IPS DF 6.9 (cell line): ENCODE data around the gene SPEF1.

Experiments
- DNase-seq: peaks from one replicate; pipeline ENCODE4 v3.0.0-alpha.2; 2013; ENCODE audit warnings: low read depth, low spot score
- H3K27ac ChIP-seq: one replicate; pipeline ENCODE4 v1.5.1; 2013; ENCODE audit warnings: low read length, control low read depth
- H3K27me3 ChIP-seq: 2 replicates; pipeline ENCODE4 v1.6.1; 2013; ENCODE audit warnings: mild to moderate bottlenecking, low read length; ENCODE audit not compliant: control insufficient read depth, insufficient read depth
- H3K36me3 ChIP-seq: 2 replicates; pipeline ENCODE4 v1.6.1; 2013; ENCODE audit warnings: low read length; ENCODE audit not compliant: control insufficient read depth, insufficient read depth
- H3K4me1 ChIP-seq: 2 replicates; pipeline ENCODE4 v1.6.1; 2013; ENCODE audit warnings: low read length; ENCODE audit not compliant: control insufficient read depth, insufficient read depth
- H3K4me3 ChIP-seq: 2 replicates; pipeline ENCODE4 v1.5.1; 2013; ENCODE audit warnings: mild to moderate bottlenecking, low read length
- H3K9me3 ChIP-seq: 2 replicates; pipeline ENCODE4 v1.6.1; 2013; ENCODE audit warnings: low read length, inconsistent platforms; ENCODE audit not compliant: control insufficient read depth, insufficient read depth
- WGBS: extraction: QIAGEN DNeasy Blood & Tissue Kit; methylation state at CpG from one replicate; pipeline ENCODE4 v1.1.7; 2013; ENCODE audit warnings: mixed read lengths, missing lambda C conversion rate; ENCODE audit not compliant: insufficient read length, insufficient coverage; 5-methylcytosine and 5-hydroxymethylcytosine counted together

SPEF1 gene

GRCh38 chr20:3777716-3778629 lies 3.3 kb downstream of the SPEF1 start:
- H3K4me3 ChIP-seq, result peak overlapping the region; percentile 63; the same call in 1 of the 2 replicates
- H3K27me3 ChIP-seq, result no peaks in the 10 kb centered on the region; the same call in 1 of the 2 replicates
- no peaks in the 10 kb centered on the region for H3K36me3 ChIP-seq
- no CpG with 5 or more reads among the region's 70 CpGs for whole genome bisulfite sequencing
- peaks cover 3% of the 10 kb centered on the region; the same call in 1 of the 2 replicates for H3K4me1 ChIP-seq
- H3K9me3 ChIP-seq, result no peaks in the 10 kb centered on the region
- no peak for DNase-seq
- H3K27ac ChIP-seq, result no peak overlapping the region

- no CpG with 5 or more reads among the region's 16 CpGs for WGBS
- H3K4me1 ChIP-seq, result peaks cover 3% of the 10 kb centered on the region; the same call in 1 of the 2 replicates
These were observed 3.9 kb downstream of the SPEF1 start for GRCh38 chr20:3777381-3777715.

GRCh38 chr20:3775457-3776108 lies 5.7 kb downstream of the SPEF1 start:
- Histone ChIP-seq H3K27me3 (no peaks in the 10 kb centered on the region; the same call in 1 of the 2 replicates), H3K27ac (no peak overlapping the region), H3K9me3 (no peaks in the 10 kb centered on the region), H3K36me3 (no peaks in the 10 kb centered on the region), H3K4me3 (no peak overlapping the region), H3K4me1 (peaks cover 3% of the 10 kb centered on the region; the same call in 1 of the 2 replicates)
- WGBS, result no CpG with 5 or more reads among the region's 4 CpGs
- no peak for DNase-seq

More at GRCh38 chr20:3777381-3777715, 3.9 kb downstream of the SPEF1 start:
- no peak for DNase-seq
- Histone ChIP-seq H3K36me3 (no peaks in the 10 kb centered on the region), H3K27ac (no peak overlapping the region), H3K27me3 (no peaks in the 10 kb centered on the region; the same call in 1 of the 2 replicates), H3K9me3 (no peaks in the 10 kb centered on the region), H3K4me3 (peak overlapping the region; percentile 63; the same call in 1 of the 2 replicates)

- no peak for DNase-seq
- Histone ChIP-seq H3K4me3 (no peak overlapping the region), H3K27ac (no peak overlapping the region), H3K4me1 (peaks cover 2% of the 10 kb centered on the region; the same call in 1 of the 2 replicates), H3K36me3 (no peaks in the 10 kb centered on the region), H3K27me3 (no peaks in the 10 kb centered on the region), H3K9me3 (no peaks in the 10 kb centered on the region)
- no CpG with 5 or more reads among the region's 7 CpGs for WGBS
These were observed 9.6 kb downstream of the SPEF1 start for GRCh38 chr20:3771552-3772058.

- no CpG with 5 or more reads among the region's 51 CpGs for WGBS
- Histone ChIP-seq H3K4me3 (peak overlapping the region; percentile 86; the same call in 1 of the 2 replicates), H3K4me1 (peaks cover 2% of the 10 kb centered on the region; the same call in 1 of the 2 replicates), H3K27ac (no peak overlapping the region), H3K9me3 (no peaks in the 10 kb centered on the region), H3K36me3 (no peaks in the 10 kb centered on the region), H3K27me3 (no peaks in the 10 kb centered on the region)
- no peak for DNase-seq
These were observed 12.7 kb downstream of the SPEF1 start for GRCh38 chr20:3768342-3769130.

GRCh38 chr20:3767427-3768341 lies 13.6 kb downstream of the SPEF1 start, which contains the start of gene ADISSP:
Gene ADISSP, minus strand, starts transcription at chr20:3767753. Its CDS starts 7,653 bp downstream, at chr20:3760100.
- peak within 1 kb of the TSS; percentile 89 for H3K4me3 ChIP-seq
- peaks cover 2% of the 10 kb centered on the region; the same call in 1 of the 2 replicates for H3K4me1 ChIP-seq
- no peaks in the 10 kb centered on the region for H3K27me3 ChIP-seq
- DNase-seq, result peak; percentile 95
- H3K36me3 ChIP-seq, result no peaks in the 10 kb centered on the region
- H3K9me3 ChIP-seq, result no peaks in the 10 kb centered on the region
- no peak within 1 kb of the TSS for H3K27ac ChIP-seq
- WGBS, result no CpG with 5 or more reads among the region's 80 CpGs

GRCh38 chr20:3767110-3767426 lies 14.2 kb downstream of the SPEF1 start:
- no peaks in the 10 kb centered on the region for H3K9me3 ChIP-seq
- no peak overlapping the region for H3K27ac ChIP-seq
- no CpG with 5 or more reads among the region's 21 CpGs for WGBS
- H3K4me1 ChIP-seq, result peaks cover 2% of the 10 kb centered on the region; the same call in 1 of the 2 replicates
- no peaks in the 10 kb centered on the region for H3K27me3 ChIP-seq
- no peak for DNase-seq
- H3K4me3 ChIP-seq, result peak overlapping the region; percentile 89
- no peaks in the 10 kb centered on the region for H3K36me3 ChIP-seq

- H3K27ac ChIP-seq, result no peak overlapping the region
- H3K4me3 ChIP-seq, result peak overlapping the region; percentile 89; the same call in 1 of the 2 replicates
- DNase-seq, result no peak
- H3K9me3 ChIP-seq, result no peaks in the 10 kb centered on the region
- no peaks in the 10 kb centered on the region for H3K27me3 ChIP-seq
- WGBS, result no CpG with 5 or more reads among the region's 9 CpGs
- H3K36me3 ChIP-seq, result no peaks in the 10 kb centered on the region
- H3K4me1 ChIP-seq, result peaks cover 2% of the 10 kb centered on the region; the same call in 1 of the 2 replicates
These were observed 14.7 kb downstream of the SPEF1 start for GRCh38 chr20:3766422-3767109.
